Lung (tissue), 12 donors: ENCODE results near the gene MAB21L4. TPM values are rescaled to one million over a fixed set of nuclear protein-coding genes. Genes with fewer than 3 reads are reported as not detected.

ENCODE experiments used
- ATAC-seq: fragments of 200-7000 bp; cut with Tn5 transposase; one replicate; pipeline ENCODE4 v1.9.1; 2020; ENCODE audit warnings: moderate number of reproducible peaks; ENCODE audit not compliant: insufficient read depth, low FRiP score
- DNase-seq, 3 donors: peaks; one replicate each; pipeline ENCODE4 v3.0.0-alpha.2; 2013 to 2017
- H3K27ac ChIP-seq, 2 donors: one replicate each; pipeline ENCODE4 v1.5.1; 2013; ENCODE audit warnings: mild to moderate bottlenecking in 2 of 2, moderate library complexity in 2 of 2, control low read depth in 1 of 2, inconsistent platforms in 1 of 2, low read depth in 1 of 2, low read length in 1 of 2
- H3K27me3 ChIP-seq, 3 donors: one replicate each; pipeline ENCODE4 v1.5.1; 2013; ENCODE audit warnings: low read length in 2 of 3; ENCODE audit not compliant: control insufficient read depth in 3 of 3, insufficient read depth in 3 of 3
- H3K36me3 ChIP-seq, 4 donors: one replicate each; pipeline ENCODE4 v1.5.1; 2013; ENCODE audit warnings: low read length in 4 of 4, mild to moderate bottlenecking in 1 of 4, moderate library complexity in 1 of 4; ENCODE audit not compliant: control insufficient read depth in 4 of 4, insufficient read depth in 4 of 4
- H3K4me1 ChIP-seq, 5 donors: one replicate each; pipeline ENCODE4 v1.5.1; 2013; ENCODE audit warnings: low read length in 5 of 5, mild to moderate bottlenecking in 2 of 5, moderate library complexity in 1 of 5; ENCODE audit not compliant: control insufficient read depth in 5 of 5, insufficient read depth in 5 of 5
- H3K4me3 ChIP-seq: one replicate; pipeline ENCODE4 v1.5.1; 2013; ENCODE audit warnings: mild to moderate bottlenecking, control low read depth, moderate library complexity
- H3K9ac ChIP-seq, 2 donors: one replicate each; pipeline ENCODE4 v1.5.1; 2013; ENCODE audit warnings: low read length in 2 of 2, control low read depth in 1 of 2; ENCODE audit not compliant: insufficient read depth in 1 of 2
- H3K9me3 ChIP-seq, 4 donors: one replicate each; pipeline ENCODE4 v1.5.1; 2013; ENCODE audit warnings: low read length in 3 of 4, mild to moderate bottlenecking in 1 of 4, moderate library complexity in 1 of 4; ENCODE audit not compliant: control insufficient read depth in 4 of 4, insufficient read depth in 3 of 4
- CTCF ChIP-seq: IDR thresholded peaks from 2 replicates; pipeline ENCODE4 v1.5.1; 2012; ENCODE audit warnings: mild to moderate bottlenecking; ENCODE audit errors: control extremely low read depth, extremely low read depth
- WGBS, 2 donors: extraction: QIAGEN DNeasy Blood & Tissue Kit; methylation state at CpG; one replicate each; pipeline ENCODE4 v1.1.7; 2013; 5-methylcytosine and 5-hydroxymethylcytosine counted together
- polyA plus RNA-seq, 2 donors: library from polyadenylated mRNA; stranded (reverse); fragments of 200-250 nt; gene quantifications; one replicate each; pipeline ENCODE4 v1.2.1, GENCODE V29; 2013
- total RNA-seq, 2 donors: library from RNA; depleted of rRNA in 1 of 2; stranded (reverse); fragments of >200 nt in 1 of 2; gene quantifications; one replicate each; pipeline ENCODE4 v1.2.1, GENCODE V29; 2014 to 2021
- donor health status: control.
- donor health status: control.
- donor health status: Bipolar disorder and iron deficiency.
- donor health status: healthy.
- donor health status: DM: yes; HTN: yes; CAD: no.

MAB21L4 gene
- total and polyA plus RNA-seq, 4 donors, result 2.9 to 21.1 (median 6.8) TPM

DNA sequence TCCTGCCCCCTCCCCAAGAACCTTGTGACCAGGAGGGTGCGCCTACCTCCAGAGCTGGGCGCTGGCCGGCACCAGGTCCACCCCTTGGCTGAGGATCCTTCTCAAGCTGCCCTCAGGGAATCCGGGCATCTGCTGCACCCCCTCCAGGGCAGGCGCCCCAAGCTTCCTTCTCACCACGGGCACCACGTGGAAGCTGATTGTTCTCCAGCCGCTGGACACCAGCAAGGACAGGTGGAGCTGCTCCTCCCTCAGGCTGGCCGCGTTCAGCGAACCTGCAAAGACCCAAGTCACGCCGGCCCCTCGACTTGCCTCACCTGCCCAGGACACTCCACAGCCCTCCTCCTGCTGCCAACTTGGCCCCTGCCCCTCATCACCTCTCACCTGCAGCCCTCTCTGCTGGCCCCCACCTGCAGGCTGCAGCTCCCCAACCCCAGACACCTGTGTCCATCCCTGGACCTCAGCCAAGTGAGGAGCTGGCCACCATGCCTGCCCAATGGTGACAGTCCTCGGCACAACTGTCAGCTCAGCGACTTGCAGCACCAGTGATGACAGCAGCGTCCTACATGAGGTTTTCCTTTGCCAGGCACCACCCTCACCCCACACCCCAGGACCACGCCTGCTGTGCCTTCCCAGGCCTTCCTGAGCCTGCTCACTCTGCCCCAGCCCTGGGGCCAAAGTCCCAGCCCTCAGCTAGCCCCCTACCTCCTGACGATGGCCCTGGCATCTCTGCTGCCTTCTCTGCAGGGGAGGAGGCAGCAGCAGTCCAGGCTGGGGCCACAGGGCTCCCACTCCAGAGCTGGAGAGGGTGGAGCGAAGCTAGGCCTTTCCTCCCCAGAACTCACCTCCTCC lies 4.2 kb downstream of the MAB21L4 start:
- DNase-seq (no peak), ATAC-seq (no peak)
- Histone ChIP-seq H3K4me1 (peaks cover 0 to 18% (median 0%) of the 10 kb centered on the region in 5 donors), H3K27ac (no peak overlapping the region), H3K4me3 (no peak overlapping the region), H3K9ac (no peak overlapping the region), H3K27me3 (no peaks in the 10 kb centered on the region), H3K36me3 (no peaks in the 10 kb centered on the region), H3K9me3 (no peaks in the 10 kb centered on the region)
- 87% methylated on average over 19 to 20 of the region's 20 CpGs for WGBS, 2 donors
- TF ChIP-seq CTCF, result no peak

DNA sequence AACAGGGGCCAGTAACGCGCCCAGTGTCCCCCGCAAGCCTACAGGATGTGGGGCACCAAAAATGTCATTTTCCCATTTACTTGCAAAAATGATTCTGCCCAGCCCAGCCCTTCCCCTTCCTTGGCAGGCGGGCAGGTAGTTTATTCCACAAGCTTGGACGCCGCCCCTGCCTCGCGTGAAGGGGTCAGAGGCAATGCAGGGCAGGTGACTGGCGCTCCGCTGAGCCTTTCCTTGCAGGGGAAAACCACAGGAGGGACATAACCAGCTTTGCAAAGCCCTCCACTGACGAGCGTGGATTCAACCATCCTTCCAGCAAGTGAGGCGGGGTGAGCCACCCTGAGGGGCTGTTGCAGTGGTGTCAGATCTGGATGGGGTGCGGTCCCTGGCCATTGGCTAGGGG lies 5.3 kb downstream of the MAB21L4 start:
- Histone ChIP-seq H3K9ac (no peak overlapping the region), H3K4me1 (peaks cover 0 to 15% (median 0%) of the 10 kb centered on the region in 5 donors), H3K4me3 (no peak overlapping the region), H3K27ac (no peak overlapping the region), H3K36me3 (no peaks in the 10 kb centered on the region), H3K9me3 (no peaks in the 10 kb centered on the region), H3K27me3 (no peaks in the 10 kb centered on the region)
- no peak for TF ChIP-seq CTCF
- ATAC-seq (no peak), DNase-seq (no peak)
- WGBS, 2 donors, result 88 to 92% methylated on average over 14 of the region's 14 CpGs

- no peak for DNase-seq
These were observed 6.1 kb downstream of the MAB21L4 start for GRCh38 chr2:240889601-240890560.

More at GRCh38 chr2:240889601-240890560, 6.1 kb downstream of the MAB21L4 start:
- no peak overlapping the region for H3K27ac ChIP-seq
- peaks cover 0 to 9% (median 0%) of the 10 kb centered on the region in 5 donors for H3K4me1 ChIP-seq
- no peaks in the 10 kb centered on the region for H3K9me3 ChIP-seq
- H3K9ac ChIP-seq, result no peak overlapping the region
- TF ChIP-seq CTCF, result no peak
- no peaks in the 10 kb centered on the region for H3K27me3 ChIP-seq
- no peak for ATAC-seq
- no peak overlapping the region for H3K4me3 ChIP-seq
- 91 to 92% methylated on average over 37 to 38 of the region's 38 CpGs for WGBS, 2 donors
- no peaks in the 10 kb centered on the region for H3K36me3 ChIP-seq
